Fibroblast of skin of back (primary cell): Measurements from ENCODE around the gene KCNG2.
"Not testable (repeated sequence)": the region's sequence is repeated elsewhere in the genome, so short reads cannot be mapped to it uniquely, and the experiment has no call there.

Experiments
- DNase-seq: peaks from one replicate; pipeline ENCODE4 v3.0.0-alpha.2; 2013

The KCNG2 gene

DNA sequence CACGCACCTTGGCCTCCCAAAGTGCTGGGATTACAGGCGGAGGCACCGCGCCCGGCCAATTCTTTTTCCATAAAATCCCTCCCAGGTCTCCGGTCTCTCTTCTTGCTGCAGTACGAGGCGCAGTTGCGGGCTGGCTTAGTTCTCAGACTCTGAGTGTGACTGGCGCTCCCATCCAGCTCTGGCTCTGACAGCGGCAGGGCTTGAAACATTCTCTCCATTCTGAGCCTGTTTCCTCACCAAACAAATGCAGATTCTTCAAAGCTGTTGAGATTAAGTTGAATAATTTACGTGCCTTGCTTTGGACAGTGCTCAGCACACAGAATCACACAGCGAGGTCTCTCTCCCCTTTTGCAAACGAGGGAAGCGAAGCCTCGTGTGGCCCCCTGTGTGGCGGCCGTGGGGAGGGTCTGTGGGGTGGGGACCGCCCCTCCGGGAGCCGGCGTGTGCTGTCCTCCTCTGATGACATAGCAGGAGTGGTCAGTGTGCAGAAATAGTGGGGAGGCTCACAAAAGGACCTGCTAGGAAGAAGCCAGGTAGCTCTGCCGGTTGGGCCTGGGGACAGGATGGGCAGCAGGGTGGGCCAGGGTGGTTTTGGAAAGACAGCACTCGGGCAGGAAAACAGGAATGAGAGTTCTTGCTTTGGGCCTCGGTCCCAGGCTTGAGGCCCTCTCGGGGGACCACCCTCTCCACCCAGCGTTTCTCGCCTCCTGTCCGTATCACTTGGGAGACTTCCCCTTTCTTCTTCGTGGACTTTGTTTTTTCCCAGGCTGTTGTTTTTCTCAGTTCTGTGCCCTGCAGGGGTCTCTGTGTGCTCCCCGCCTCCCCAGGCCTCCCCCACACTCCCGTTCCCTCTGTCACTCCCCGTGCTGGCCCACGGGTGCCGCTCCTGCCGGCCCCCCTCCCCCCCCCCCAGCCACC is 75.0 kb downstream of the KCNG2 start:
- no peak for DNase-seq

DNA sequence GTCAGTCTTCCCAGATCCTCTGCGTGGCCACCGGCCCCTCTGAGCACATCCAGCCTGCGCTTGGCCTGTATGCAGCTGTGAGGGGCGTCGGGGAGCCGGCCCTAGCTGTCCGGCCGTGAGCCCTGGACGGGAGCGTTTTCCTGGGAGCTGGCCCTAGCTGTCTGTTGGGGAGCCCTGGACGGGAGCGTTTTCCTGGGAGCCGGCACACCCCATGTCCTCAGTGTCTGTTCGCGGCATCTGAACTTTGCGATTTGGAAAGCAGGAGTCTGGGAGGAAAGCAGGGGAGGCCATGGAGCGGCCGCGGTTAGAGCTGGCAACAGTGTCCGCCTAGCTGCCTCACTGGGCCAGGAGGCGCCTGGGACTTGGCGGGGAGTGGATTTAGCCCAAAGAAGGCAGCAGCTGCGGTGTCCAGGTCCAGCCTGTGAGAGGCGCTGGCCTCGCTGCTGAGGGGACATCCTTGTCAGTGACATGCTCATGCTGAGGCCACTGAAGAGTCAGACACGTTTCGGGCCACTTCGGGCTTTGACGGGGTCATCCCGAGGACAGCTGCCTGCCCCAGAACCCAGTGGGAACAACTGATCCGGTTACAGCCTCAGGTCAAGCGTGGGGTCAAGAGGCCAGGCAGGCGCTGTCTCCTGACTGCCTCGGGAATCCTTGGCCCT is 75.8 kb downstream of the KCNG2 start:
- no peak for DNase-seq

DNA sequence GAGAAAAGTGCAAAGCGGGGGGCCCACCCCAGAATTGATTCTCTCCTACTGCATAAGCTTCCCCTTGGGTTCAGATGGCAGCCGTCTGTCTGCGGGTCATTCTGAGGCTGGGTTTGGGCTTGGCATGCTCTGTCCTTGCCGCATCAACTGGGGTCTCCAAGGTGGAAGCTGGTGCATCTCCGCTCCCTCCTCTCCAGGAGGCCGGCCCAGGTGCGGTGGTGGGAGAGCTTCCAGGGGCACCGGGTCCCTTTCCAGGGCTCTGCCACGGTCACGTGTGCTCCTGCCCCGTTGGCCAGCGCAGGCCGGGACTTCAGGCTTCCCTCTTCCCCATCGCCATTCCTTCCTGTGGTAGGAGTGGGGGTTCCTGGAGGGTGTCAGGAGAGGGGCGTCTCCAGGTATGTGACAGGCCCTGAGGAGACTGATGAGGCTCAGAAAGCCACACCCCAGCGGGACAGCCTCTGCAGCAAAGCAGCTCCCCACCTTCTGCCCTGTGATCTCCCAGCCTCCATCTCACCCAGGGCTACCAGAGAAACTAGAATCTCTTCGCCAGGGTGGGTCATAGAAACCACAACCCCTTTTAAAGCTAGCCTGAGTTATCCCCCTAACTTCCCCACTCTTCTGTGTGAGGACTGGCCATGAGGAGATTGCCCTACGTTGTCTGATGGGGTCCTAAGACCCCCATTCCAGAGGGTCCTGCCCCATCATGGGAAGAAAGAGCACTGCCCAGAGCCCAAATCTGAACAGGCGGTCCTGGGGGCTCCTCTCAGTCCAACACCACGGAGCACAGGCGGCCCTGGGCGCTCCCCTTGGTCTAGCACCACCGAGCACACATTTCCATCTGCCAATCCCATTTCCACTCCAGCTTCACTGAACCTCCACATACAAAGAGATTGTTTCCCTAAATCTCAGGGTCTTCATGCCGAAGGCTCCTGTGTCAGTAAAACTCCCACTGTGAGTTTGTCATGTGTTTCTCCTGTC is 77.1 kb downstream of the KCNG2 start:
- DNase-seq: no peak

DNA sequence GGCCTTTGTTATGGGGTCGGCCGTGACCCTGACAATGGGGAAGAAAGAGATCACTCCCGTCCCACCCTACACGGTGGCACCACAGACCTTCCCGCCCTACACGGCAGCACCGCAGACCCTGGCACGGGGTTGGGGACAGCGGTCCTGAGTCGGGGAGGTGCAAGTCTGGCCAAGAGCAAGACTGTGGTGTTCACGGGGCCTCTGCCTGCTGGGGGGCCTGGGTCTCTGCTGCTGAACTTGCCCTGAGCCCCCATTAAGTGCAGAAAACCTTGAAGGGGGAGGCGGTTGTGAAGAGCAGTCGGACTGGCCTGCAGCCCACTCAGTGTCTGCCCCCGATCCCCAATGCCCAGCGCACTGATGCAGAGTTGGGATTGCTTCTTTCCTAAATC is 77.8 kb downstream of the KCNG2 start:
- DNase-seq: no peak

DNA sequence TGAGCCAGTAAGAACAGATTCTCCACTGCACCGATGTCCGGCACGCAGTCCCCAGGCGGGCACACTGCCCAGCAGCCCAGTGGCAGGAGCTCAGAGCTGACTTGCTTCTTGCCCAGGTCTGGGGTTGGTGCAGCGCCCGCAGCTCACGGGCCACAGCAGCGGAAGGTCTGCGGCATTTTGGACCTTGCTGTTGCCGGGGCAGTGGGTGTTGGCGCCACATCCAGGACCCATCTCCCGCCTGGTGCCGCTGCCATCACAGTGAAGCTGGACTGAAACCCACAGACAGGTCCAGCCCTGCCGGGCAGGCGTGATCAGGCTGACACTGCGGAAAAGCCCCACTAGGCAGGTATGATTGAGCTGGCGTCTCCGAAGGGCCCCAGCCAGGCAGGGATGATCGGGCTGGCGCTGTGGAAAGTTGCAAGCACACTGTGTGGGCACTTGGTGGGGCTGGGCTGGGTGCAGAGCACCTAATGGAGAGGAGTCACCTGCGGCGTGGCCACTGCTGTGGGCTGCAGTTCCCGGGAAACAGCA is 78.3 kb downstream of the KCNG2 start:
- no peak for DNase-seq

DNA sequence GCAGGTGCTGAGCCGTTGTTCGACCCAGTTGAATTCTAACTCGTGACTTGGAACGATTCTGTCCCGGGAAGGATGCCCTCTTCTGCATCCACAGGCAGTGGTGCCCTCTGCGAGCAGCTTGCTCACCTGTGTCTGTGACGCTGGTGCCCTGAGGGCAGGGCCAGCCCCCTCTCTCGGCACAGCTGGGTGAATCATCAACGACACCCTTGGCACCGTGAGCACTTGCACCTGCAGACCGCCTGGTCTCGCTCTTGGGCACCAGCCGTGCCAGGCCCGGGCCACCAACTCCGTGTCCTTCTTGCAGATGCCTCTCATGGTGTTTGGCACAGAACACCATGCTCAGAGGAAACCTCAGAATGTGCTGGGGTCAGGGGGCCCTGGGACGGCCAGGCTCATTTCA is 78.8 kb downstream of the KCNG2 start:
- no peak for DNase-seq

DNA sequence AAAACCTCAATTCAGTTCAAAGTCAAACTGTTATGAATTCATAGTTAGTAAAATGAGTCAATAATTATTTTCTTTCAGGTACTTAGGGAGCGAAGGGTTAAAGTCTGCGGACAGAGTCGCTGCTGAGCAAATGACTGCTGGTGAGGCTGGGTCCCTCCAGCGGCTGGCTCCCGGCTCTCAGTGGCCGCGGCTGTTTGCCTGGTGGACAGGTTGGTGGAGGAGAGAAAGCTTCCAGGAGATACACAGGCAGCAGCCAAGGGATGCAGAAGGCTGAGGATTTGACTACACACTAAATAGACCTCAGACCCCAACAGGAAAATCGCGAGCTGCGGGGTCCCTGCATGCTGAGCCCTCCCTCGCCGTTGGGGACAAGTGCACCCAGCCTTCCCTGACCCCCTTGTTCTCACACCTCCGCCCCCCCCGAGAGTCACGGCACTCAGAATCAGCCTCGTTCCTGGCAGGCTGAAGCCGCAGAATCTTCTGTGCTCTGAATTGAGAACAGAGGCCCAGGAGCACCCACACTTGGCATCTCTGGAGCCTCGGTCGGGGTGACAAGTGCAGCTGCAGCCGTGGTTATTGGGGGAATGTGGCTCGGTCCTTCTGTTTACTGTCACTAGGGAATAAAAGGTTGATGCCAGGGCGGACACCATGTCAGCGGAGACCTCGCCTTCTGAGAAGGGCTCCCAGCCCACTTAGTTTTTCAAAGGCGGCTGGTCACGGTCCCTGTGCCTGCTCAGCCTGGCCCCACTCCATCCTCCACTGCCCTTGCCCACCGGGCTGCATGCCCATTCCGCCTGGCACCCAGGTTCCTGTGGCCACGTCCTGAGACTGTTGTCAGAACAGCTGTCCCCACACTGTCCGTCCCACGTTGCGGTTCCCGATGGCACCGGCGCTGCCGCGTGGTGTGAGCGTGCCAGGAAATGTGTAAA is 79.7 kb downstream of the KCNG2 start:
- DNase-seq: no peak

DNA sequence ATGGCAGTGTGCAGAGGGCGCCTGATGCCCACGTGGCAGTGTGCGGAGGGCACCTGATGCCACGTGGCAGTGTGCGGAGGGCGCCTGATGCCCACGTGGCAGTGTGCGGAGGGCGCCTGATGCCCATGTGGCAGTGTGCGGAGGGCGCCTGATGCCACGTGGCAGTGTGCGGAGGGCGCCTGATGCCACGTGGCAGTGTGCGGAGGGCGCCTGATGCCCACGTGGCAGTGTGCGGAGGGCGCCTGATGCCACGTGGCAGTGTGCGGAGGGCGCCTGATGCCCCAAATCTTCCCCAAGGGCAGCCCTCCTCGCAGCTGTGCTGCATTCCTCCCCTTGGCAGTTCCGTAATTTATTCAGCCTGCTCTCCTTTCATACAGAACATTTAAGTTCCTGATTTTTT is 80.5 kb downstream of the KCNG2 start:
- not testable (repeated sequence) for DNase-seq

DNA sequence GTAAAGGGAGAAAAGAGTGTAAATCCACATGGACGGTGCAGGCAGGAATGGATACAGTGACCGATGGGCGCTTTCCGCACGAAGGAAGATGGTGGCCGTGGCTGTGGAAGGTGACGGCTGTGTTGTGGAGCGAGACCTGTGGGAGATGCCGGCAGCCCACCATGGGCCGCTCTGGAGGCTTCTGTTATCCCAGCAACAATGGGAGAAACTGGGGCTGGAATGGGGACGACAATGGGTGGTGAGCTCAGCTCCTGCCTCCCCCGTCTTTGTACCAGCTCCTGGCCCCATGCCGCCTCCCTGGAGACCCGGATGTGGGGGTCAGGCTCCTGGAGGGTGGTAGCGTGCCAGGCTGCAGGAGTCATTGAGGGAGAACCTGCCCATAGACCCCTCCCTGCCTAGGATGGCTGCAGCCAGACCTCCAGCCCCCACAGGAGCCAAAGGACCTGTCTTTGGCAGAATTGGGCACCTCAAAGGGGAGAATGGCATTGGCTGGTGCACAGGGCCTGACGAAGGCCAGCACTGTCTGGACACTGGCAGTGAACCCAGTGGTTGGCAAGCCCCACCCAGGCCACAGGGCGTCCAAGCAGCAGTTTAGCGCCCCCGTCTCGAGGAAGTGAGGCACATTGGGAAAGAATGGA is 81.1 kb downstream of the KCNG2 start:
- DNase-seq: no peak

DNA sequence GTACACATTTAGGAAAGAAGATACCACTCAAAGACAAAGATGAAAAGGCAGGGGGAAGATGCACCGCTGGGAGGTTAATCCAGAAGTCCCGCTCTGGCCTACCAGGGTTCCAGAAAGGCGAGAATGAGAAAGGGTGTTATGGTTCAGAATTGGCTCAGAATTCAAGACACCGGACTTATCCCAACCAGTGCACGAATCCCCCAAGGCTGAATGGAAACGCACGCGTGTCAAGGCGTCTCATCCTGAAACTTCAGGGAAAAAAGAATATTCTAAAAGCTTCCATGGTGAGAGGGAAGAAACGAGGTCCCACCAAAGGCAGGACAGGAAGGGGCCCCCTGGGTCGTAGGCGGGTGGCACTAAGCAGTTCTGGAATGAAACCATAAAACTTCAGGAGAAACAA is 81.8 kb downstream of the KCNG2 start:
- DNase-seq: no peak

DNA sequence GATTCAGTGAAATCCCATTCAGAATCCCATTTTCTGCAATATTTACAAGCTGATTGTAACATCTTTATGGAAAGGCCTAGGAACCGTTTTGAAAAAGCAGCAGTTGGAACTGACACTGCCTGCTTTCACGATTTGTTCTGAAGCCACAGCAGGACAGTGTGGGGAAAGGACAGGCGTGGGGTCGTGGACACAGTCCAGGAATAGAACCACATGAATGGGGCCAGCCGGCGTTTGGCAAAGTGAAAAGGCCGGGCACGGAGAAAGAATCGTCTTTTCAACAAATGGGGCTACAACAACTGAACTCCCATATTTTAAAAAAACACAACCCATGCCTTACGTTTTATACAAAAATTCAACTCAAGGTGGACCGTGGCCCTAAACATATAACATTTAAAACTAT is 84.0 kb downstream of the KCNG2 start:
- DNase-seq: no peak

DNA sequence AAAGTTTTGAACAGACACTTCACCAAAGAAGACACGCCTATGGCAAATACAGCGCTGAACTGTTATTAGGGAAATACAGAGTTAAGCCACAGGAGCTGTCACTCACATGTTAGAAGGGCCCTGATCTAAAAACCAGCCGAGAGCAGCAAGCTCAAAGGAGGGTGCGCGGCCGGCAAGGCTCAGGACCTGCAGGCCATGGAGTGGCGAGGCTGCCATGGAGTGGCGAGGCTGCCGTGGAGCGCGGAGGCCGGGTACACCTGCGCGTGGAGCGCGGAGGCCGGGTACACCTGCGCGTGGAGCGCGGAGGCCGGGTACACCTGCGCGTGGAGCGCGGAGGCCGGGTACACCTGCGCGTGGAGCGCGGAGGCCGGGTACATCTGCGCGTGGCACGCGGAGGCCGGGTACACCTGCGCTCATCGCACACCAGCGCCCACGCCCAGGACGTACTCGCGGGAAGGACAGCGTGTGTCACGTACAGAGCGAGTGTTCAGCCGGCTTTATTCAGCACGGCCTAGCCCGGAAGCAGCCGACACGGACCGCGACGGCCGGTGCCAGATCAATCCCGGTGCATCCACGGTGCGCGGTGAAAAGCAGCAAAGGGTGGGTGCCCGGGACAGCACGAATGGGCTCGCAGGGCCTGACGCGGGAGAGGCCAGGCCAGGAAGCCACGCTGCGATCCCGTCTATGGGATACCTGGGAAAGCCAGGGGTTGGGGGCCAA is 84.9 kb downstream of the KCNG2 start:
- no peak for DNase-seq

DNA sequence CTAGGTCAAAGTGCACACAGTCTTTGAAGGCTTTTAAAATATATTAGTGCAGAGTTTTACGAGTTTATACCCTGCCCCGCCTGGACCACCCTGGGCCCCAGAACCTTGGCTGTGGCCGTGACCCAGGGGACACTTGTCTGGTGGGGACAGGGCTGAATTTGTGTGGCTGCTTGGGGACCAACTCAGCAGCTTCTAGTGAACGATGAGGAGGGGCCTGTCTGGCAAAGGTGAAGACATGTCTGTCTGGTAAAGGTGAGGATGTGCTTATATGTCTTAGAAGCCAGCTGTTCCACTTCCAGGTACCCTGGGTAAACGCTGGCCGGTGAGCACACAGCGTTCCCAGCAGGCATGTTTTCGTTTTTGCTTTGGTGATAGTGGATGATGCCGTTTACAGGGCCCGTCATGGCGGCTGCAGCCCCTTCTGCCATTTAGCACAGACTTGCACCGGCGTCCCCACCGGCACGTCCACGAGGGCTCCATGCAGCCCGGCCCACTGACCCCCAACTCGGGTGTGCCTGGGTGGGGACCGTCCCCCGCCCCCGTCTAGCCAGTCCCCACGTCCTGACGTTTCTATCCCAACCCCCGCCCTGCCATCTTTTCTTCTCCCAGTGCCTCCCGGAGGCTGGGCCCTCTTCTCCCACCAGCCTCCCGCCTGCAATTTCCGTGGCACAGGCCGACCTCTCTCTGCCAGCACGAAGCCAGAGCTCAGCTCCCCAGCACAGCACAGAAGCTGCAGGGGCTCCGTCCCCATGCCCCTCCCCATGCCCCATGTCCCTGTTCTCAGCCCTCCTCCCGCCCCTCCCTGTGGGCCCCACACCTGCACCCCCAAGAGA is 85.9 kb downstream of the KCNG2 start:
- no peak for DNase-seq

DNA sequence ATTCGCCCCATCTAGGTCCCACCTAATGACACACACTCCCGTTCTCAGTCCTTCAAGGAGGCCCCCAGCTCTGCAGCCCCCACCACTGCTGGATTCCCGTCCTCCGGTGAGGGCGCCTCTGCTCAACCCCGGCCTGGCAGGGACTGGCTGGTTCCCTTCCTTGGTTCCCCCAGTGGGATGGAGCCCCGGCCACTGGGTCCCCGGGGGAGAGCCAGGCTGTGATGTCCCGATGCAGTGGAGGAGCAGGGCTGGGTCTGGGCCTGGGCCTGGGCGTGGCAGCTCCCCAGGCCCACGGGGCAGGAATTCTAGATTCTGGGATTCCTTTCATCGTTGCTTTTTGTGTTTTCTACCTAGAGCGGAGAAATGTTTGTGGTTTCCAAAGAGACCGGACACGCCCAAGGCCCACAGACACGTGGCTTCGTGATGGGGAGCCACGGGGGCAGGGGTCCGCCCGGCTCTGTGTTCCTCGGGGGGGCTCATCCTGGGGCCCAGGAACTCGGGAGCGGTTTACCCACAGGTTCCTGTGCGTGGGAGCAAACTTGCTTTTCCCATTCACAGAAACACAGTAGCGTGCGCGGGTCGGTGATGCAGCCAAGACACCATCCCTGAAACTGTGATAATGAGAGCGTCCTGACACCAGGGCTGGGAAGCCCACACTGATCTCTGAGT is 86.7 kb downstream of the KCNG2 start:
- DNase-seq: no peak

DNA sequence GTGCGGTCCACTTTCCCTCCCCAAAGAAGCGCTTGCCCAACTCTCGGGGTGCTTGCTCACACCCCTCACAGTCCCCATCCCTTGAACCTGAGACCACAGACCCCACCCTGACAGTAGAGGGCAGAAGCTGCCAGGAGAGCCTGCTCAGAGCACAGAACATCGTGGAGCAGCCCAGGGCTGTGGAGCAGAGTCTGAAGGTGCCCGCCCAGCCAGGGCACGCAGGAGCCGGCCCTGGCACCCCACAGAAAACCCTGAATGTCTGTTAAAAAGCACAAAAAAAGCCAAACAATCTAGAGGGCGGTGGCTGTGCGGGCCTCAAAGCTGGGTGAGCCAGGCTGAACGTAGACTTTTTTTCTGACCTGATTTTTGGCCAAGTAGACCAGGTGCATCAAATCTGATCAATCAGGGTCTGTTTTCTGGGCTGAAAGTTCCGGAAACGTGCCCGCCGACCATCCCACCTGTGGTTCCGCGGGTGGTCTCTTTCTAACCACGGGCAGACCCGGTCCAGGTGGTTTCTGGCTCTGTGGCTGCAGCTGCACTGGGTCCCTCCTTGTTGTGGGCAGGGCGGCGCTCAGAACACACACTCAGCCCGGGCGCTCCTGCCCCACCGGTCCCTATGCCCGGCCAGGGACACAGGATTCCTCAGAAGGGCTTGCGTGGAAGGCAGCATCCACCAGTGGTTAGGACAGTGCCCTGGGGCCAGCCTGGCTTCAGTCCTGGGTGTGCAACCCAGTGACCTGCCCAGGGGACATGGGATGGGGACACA is 87.4 kb downstream of the KCNG2 start:
- no peak for DNase-seq

DNA sequence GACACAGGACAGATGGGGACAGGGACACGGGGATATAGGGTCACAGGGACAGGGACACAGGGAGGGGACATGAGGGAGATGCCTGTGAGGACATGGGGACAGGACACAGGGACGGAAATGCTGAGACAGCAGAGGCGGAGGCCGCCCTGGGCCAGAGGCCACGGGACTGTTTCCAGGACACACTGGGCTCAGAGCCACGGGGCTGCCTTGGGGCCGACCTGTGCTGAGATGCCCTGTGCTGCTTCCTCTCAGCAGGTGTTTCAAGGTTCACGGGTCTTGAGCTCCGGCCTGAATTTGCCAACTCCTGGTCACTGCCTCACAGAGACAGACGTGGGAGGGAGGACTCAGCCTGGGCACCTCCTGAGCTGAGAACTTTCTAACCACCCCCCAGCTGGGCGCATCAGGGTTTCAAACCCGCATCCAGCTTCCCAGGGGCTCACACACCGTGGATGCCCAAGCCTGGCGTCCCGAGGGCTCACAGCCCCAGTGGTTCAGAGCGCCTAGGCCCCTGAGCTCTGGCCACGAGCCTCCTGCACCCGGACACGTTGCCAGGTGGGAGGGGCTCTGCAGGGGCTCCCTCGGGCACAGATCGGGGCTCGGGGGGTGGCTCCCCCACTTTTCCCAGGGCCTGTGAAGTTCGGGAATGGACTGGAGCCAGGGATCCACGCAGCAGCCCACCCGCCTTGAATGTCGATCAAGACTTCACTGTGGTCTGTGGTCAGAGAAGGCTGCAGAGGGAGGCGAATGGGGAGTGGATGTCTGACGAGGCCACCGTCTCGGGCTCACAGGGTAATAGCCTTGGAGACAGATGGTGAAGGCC is 89.7 kb downstream of the KCNG2 start:
- DNase-seq: no peak

DNA sequence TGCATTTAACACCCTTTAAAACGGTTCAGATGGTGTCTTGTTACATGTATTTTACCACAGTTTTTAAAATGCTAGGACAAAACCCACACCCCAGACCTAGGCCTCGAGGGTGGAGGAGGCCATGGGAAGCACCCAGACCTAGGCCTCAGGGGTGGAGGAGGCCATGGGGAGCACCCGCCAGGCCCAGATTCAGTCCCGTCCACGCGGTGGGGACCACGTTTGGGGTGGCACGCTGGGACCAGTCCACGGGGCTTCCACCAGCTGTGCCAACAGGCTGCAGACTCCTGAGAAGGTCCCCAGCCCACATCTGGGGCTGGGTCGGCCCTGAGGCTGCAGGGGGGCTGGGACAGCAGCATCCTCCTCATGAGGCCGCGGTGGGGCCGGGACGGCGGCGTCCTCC is 90.3 kb downstream of the KCNG2 start:
- DNase-seq: no peak
